SK-N-SH (cell line): ENCODE measurements around the gene SLCO4A1. TPM values are rescaled to one million over a fixed set of nuclear protein-coding genes. Genes with fewer than 3 reads are reported as not detected.

Experiments
- CTCF ChIA-PET: fragments of 300-600, 350-600 bp; formaldehyde crosslinking; extraction: SDS; loops from one replicate; lab custom pipeline; 2021; lab: Yijun Ruan, JAX
- POLR2A ChIA-PET: fragments of 350-600 bp; sonication (Branson Sonifier 250); formaldehyde crosslinking; extraction: SDS; loops from one replicate; lab custom pipeline; 2020; ENCODE audit warnings: antibody characterized with exemption, inconsistent platforms; lab: Yijun Ruan, JAX
- DNase-seq: peaks from one replicate; pipeline ENCODE4 v3.0.0; 2012
- H2AFZ ChIP-seq: fragments of 200-600 bp; sonication (generic); 2 replicates; pipeline ENCODE4 v1.8.1; 2016; ENCODE audit warnings: antibody characterized with exemption, mild to moderate bottlenecking, low read depth
- H3F3A ChIP-seq: fragments of 200-600 bp; sonication (generic); replicated peaks from 2 replicates; pipeline ENCODE3; 2016; ENCODE audit warnings: antibody characterized with exemption, mild to moderate bottlenecking; ENCODE audit not compliant: insufficient read depth
- H3K27ac ChIP-seq, 2 experiments: fragments of 200-500 bp in 1 of 2; fragments of 200-600 bp in 1 of 2; sonication (Bioruptor generic) in 1 of 2; sonication (generic), shearing (Covaris generic) in 1 of 2; 2 replicates each; pipeline versions ENCODE4 v1.5.1 to v1.6.1; 2014 to 2016; ENCODE audit warnings: low read depth in 2 of 2, inconsistent platforms in 1 of 2, low read length in 1 of 2, mild to moderate bottlenecking in 1 of 2, mixed read lengths in 1 of 2
- H3K27me3 ChIP-seq: fragments of 200-600 bp; sonication (generic), shearing (Covaris generic); 2 replicates; pipeline ENCODE4 v1.6.1; 2016; ENCODE audit warnings: mixed run types; ENCODE audit not compliant: insufficient read depth
- H3K36me3 ChIP-seq, 2 experiments: fragments of 200-500 bp in 1 of 2; fragments of 200-600 bp in 1 of 2; sonication (Bioruptor generic) in 1 of 2; sonication (generic) in 1 of 2; replicated peaks in 1 of 2; 2 replicates each; pipeline versions ENCODE3 to v1.5.1; 2014 to 2016; ENCODE audit warnings: low read length in 1 of 2, mild to moderate bottlenecking in 1 of 2; ENCODE audit not compliant: insufficient read depth in 2 of 2, control insufficient read depth in 1 of 2
- H3K4me1 ChIP-seq, 2 experiments: fragments of 200-500 bp in 1 of 2; fragments of 200-600 bp in 1 of 2; sonication (Bioruptor generic) in 1 of 2; sonication (generic), shearing (Covaris generic) in 1 of 2; 2 replicates each; pipeline versions ENCODE4 v1.5.1 to v1.6.1; 2014 to 2016; ENCODE audit warnings: low read depth in 1 of 2, low read length in 1 of 2, mixed run types in 1 of 2; ENCODE audit not compliant: insufficient read depth in 2 of 2, control insufficient read depth in 1 of 2
- H3K4me2 ChIP-seq: fragments of 200-600 bp; sonication (generic), shearing (Covaris generic); 2 replicates; pipeline ENCODE4 v1.6.1; 2017; ENCODE audit warnings: mixed run types
- H3K4me3 ChIP-seq, 2 experiments: fragments of 200-500 bp in 1 of 2; fragments of 200-600 bp in 1 of 2; sonication (Bioruptor generic) in 1 of 2; sonication (generic), shearing (Covaris generic) in 1 of 2; 2 replicates each; pipeline versions ENCODE4 v1.5.1 to v1.8.1; 2014 to 2016; ENCODE audit warnings: low read depth in 2 of 2, inconsistent platforms in 1 of 2, low read length in 1 of 2, mild to moderate bottlenecking in 1 of 2, mixed read lengths in 1 of 2, moderate library complexity in 1 of 2
- H3K79me2 ChIP-seq: fragments of 200-600 bp; sonication (generic); 2 replicates; pipeline ENCODE4 v1.8.1; 2017; ENCODE audit warnings: mild to moderate bottlenecking; ENCODE audit not compliant: insufficient read depth
- H3K9ac ChIP-seq: fragments of 200-600 bp; sonication (generic); 2 replicates; pipeline ENCODE4 v1.6.1; 2017; ENCODE audit warnings: mixed run types
- H3K9me2 ChIP-seq: fragments of 200-600 bp; sonication (generic); 2 replicates; pipeline ENCODE4 v1.6.1; 2017; ENCODE audit warnings: mixed run types
- H3K9me3 ChIP-seq: fragments of 200-600 bp; sonication (generic); 2 replicates; pipeline ENCODE4 v1.6.1; 2017; ENCODE audit warnings: mixed run types, mild to moderate bottlenecking, moderate library complexity
- H4K20me1 ChIP-seq: fragments of 200-600 bp; sonication (generic); 2 replicates; pipeline ENCODE4 v1.6.1; 2017; ENCODE audit warnings: mild to moderate bottlenecking, mixed run types; ENCODE audit not compliant: insufficient read depth
- CHD2 ChIP-seq: fragments of 150-350 bp; IDR thresholded peaks from 2 replicates; pipeline ENCODE4 v1.6.1; 2018; ENCODE audit warnings: low read length; ENCODE audit not compliant: partially characterized antibody
- EP300 ChIP-seq, 2 experiments: IDR thresholded peaks; 2 replicates each; pipeline versions ENCODE4 v1.4.0 to v1.6.1; 2012; ENCODE audit warnings: borderline replicate concordance in 1 of 2, low read depth in 1 of 2, low read length in 1 of 2
- GABPA ChIP-seq: IDR thresholded peaks from 2 replicates; pipeline ENCODE4 v1.4.0; 2012; ENCODE audit warnings: low read depth, mild to moderate bottlenecking
- GATA2 ChIP-seq: sonication (generic); formaldehyde crosslinking; IDR thresholded peaks from 2 replicates; pipeline ENCODE4 v1.5.0; 2020; ENCODE audit warnings: mild to moderate bottlenecking, missing genetic modification reagents
- MEF2A ChIP-seq: IDR thresholded peaks from 2 replicates; pipeline ENCODE4 v1.4.0; 2012; ENCODE audit warnings: low read depth, borderline replicate concordance
- NFIC ChIP-seq: IDR thresholded peaks from 2 replicates; pipeline ENCODE4 v1.4.0; 2012; ENCODE audit warnings: borderline replicate concordance
- PBX3 ChIP-seq: IDR thresholded peaks from 2 replicates; pipeline ENCODE4; 2012
- POLR2AphosphoS5 ChIP-seq: IDR thresholded peaks from 2 replicates; pipeline ENCODE4 v1.6.1; 2012; ENCODE audit warnings: low read depth, low read length
- RCOR1 ChIP-seq: fragments of 150-350 bp; IDR thresholded peaks from 2 replicates; pipeline ENCODE4 v1.6.1; 2017; ENCODE audit warnings: antibody characterized with exemption, low read length
- REST ChIP-seq: IDR thresholded peaks from 2 replicates; pipeline ENCODE4 v1.6.1; 2012; ENCODE audit warnings: mild to moderate bottlenecking, low read depth, low read length, moderate library complexity
- RFX5 ChIP-seq: IDR thresholded peaks from 2 replicates; pipeline ENCODE4 v1.6.1; 2012; ENCODE audit warnings: mild to moderate bottlenecking, improper control_type of control experiment, low read length
- RXRA ChIP-seq: IDR thresholded peaks from 2 replicates; pipeline ENCODE4 v1.4.0; 2012; ENCODE audit warnings: low read depth, mild to moderate bottlenecking, borderline replicate concordance
- SIN3A ChIP-seq: IDR thresholded peaks from 2 replicates; pipeline ENCODE4 v1.6.1; 2012; ENCODE audit warnings: low read depth, mild to moderate bottlenecking, low read length, moderate library complexity, borderline replicate concordance
- SMC3 ChIP-seq: IDR thresholded peaks from 2 replicates; pipeline ENCODE4 v1.6.1; 2012; ENCODE audit warnings: low read depth, low read length, improper control_type of control experiment
- TAF1 ChIP-seq: IDR thresholded peaks from 2 replicates; pipeline ENCODE4 v1.6.1; 2012; ENCODE audit warnings: low read depth, mild to moderate bottlenecking, low read length, moderate library complexity, borderline replicate concordance
- USF1 ChIP-seq: IDR thresholded peaks from 2 replicates; pipeline ENCODE4 v1.4.0; 2012; ENCODE audit warnings: low read depth, borderline replicate concordance
- YY1 ChIP-seq: IDR thresholded peaks from 2 replicates; pipeline ENCODE4 v1.4.0; 2012; ENCODE audit warnings: low read depth, mild to moderate bottlenecking
- ZBTB33 ChIP-seq: IDR thresholded peaks from 2 replicates; pipeline ENCODE4 v1.4.0; 2012; ENCODE audit warnings: low read depth, borderline replicate concordance
- whole genome bisulfite sequencing: methylation state at CpG from one replicate; pipeline ENCODE4 v1.1.6; 2017; ENCODE audit warnings: low lambda C conversion rate; 5-methylcytosine and 5-hydroxymethylcytosine counted together
- polyA plus RNA-seq, 3 experiments: library from polyadenylated mRNA; depleted of rRNA; stranded (reverse); fragments of >200 nt; gene quantifications; 2 replicates each; pipeline ENCODE4 v1.2.3, GENCODE V29; 2012

SLCO4A1 gene
- polyA plus RNA-seq, 1 of the 3 experiments (the other 2 are of a cell fraction): 0.33 TPM

- no peaks in the 10 kb centered on the region for H3K79me2 ChIP-seq
- peaks cover 0 to 40% of the 10 kb centered on the region in 2 experiments; a peak in 3 of 4 replicates for H3K4me1 ChIP-seq
- whole genome bisulfite sequencing: 63% methylated on average over 10 of the region's 24 CpGs
- no peaks in the 10 kb centered on the region for H3K36me3 ChIP-seq
- peaks cover 11% of the 10 kb centered on the region for H3K27me3 ChIP-seq
- CTCF ChIA-PET: interaction anchor here (0.6 to 4.0 kb wide), 8 partner anchors 8 to 222 kb away, joined by 3 to 27 read pairs (median 6); partner anchors contain the start of gene SLCO4A1
- H3K9ac ChIP-seq: no peak overlapping the region
- peak overlapping the region in 1 of 2 experiments; percentile 77; a peak in 2 of 4 replicates for H3K27ac ChIP-seq
- H3K9me3 ChIP-seq: no peaks in the 10 kb centered on the region
- TF ChIP-seq NFIC (no peak), EP300 (IDR thresholded peaks at IDR 0.05; ENCODE audit: borderline replicate concordance in 1 of 2, low read depth in 1 of 2, low read length in 1 of 2) (no peak), TAF1 (no peak), SIN3A (no peak), REST (no peak), CHD2 (no peak), RFX5 (no peak), POLR2AphosphoS5 (no peak)
- no peaks in the 10 kb centered on the region for H3K9me2 ChIP-seq
- POLR2A ChIA-PET: no interaction called here
- no peaks in the 10 kb centered on the region for H3F3A ChIP-seq
- no peaks in the 10 kb centered on the region for H4K20me1 ChIP-seq
- no peak for DNase-seq
- H3K4me2 ChIP-seq: no peak overlapping the region
- H3K4me3 ChIP-seq: no peak overlapping the region
- no peak overlapping the region for H2AFZ ChIP-seq
Measured at GRCh38 chr20:62631336-62632308, 10.7 kb upstream of the SLCO4A1 start.

- 36% methylated on average over 7 of the region's 7 CpGs for whole genome bisulfite sequencing
- Histone ChIP-seq H3K27ac (peak overlapping the region in 1 of 2 experiments; percentile 77; a peak in 2 of 4 replicates), H3K4me1 (peaks cover 0 to 49% of the 10 kb centered on the region in 2 experiments; a peak in 3 of 4 replicates), H3K27me3 (peaks cover 11% of the 10 kb centered on the region), H3K9me3 (no peaks in the 10 kb centered on the region), H3K4me2 (no peak overlapping the region), H2AFZ (no peak overlapping the region), H4K20me1 (no peaks in the 10 kb centered on the region), H3K9ac (no peak overlapping the region), H3F3A (no peaks in the 10 kb centered on the region), H3K4me3 (no peak overlapping the region), H3K9me2 (no peaks in the 10 kb centered on the region), H3K79me2 (no peaks in the 10 kb centered on the region), H3K36me3 (no peaks in the 10 kb centered on the region)
- ChIA-PET CTCF (interaction anchor here (0.9 to 2.8 kb wide), 3 partner anchors 16 to 223 kb away, joined by 3 to 16 read pairs (median 3); no protein-coding TSS in a partner anchor), POLR2A (interaction anchor here (1.3 kb wide), 1 partner anchor 9 kb away, joined by 3 read pairs; the partner anchor contains the start of gene SLCO4A1)
- no peak for DNase-seq
- TF ChIP-seq RXRA (no peak), RCOR1 (no peak), MEF2A (no peak), USF1 (no peak), POLR2AphosphoS5 (no peak), YY1 (no peak), ZBTB33 (no peak), PBX3 (no peak), SMC3 (no peak), CHD2 (no peak), GATA2 (CRISPR knock-in tag) (no peak), GABPA (no peak)
Measured at GRCh38 chr20:62632575-62633090, 9.7 kb upstream of the SLCO4A1 start.
